Hematopoietic multipotent progenitor cell treated with erythropoietin and hydrocortisone succinate and interleukin-3 and kit ligand, for 4 days (in vitro differentiated cells): ENCODE measurements around the gene PLCXD3.
A peak's percentile ranks its signal among the peaks of the same experiment; 100 is the strongest.
"Not testable (repeated sequence)": the region's sequence is repeated elsewhere in the genome, so short reads cannot be mapped to it uniquely, and the experiment has no call there.

Source experiments
- DNase-seq: peaks from one replicate; pipeline ENCODE4 v3.0.0-alpha.2; 2015

PLCXD3 gene

DNA sequence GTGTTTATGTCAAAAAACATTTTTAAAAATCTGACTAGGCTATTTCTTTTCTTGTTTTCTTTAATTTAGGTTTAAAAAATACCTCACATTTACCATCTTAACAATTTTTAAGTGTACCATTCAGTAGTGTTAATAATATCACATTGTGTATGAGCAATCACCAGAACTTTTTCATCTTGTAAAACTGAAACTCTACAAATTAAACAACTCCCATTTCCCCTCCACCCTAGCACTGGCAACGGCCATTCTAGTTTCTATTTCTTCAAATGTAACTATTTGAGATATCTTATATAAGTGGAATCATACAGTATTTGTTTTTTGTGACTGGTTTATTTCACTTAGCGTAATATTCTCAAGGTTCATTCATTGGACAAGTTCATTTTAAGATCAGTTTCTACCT, 27.7 kb downstream of the PLCXD3 start:
- no peak for DNase-seq

DNA sequence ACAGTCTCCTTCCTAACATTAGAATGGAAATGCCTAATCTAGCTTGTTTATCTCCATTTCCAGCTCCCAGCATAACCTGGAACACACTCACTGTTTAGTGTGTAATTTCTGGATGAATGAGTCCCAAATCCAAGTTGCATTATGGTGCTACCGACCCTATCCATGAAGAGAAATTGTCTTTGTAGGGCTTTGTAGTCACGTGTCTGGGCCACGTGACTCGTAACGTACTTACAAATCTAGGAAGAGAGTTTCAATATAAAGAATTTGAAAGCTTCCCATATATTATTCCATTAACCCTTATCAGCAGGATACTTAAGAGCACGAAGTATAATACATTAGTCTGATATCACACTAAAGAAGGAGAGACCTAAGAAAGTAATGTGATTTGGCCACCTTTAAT, 28.2 kb downstream of the PLCXD3 start:
- no peak for DNase-seq

DNA sequence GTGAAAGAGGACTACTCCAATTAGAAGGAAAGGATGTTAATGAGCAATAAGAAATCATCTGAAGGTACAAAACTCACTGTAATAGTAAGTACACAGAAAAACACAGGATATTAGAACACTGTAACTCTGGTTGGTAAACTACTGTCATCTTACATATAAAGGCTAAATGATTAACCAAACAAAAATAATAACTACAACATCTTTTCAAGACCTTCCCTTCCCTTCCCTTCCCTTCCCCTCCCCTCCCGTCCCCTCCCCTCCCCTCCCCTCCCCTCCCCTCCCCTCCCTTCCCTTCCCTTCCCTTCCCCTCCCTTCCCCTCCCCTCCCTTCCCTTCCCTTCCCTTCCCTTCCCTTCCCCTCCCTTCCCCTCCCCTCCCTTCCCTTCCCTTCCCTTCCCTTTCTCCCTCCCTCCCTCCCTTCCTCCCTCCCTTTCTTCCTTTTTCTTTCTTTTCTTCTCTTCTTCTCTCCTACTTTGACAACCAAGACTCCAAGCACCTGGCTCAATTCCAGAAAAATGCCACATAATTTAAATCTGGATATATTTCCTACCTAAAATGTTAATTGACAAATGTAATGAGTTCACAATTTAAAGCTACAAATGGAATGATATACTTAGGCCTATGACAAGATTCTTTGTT, 38.7 kb downstream of the PLCXD3 start:
- DNase-seq, result not testable (repeated sequence)

DNA sequence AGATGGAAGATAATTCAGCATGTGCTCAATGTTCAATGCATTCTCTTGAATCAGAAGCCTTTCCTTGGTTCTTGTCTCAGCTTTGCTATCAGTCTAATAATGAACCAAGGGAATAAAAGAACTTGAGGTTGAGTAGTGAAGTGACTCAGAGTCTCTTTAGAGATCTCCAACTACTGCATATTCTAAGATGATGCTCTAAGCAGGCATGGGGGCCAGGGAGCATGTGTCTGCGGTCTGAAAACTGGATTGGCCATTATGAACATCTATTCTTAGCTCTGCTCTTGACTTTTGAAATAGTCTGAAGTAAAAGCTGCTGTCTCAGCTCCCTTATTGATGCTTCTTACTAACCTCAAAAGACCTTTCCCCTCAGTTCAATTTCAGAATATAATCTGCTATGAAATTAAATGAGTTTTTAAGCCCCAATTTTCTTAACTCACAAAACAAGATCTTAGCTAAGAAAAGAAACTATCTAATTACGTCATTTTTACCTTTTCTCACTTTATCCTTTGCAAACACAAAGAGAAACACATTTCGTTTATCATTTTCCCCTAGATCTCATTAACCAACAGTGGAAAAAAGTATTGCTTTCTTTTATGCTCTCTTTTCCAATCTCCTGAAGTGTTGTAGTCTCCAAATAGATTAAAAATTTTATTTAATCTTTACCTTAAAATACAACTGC, 44.8 kb downstream of the PLCXD3 start:
- no peak for DNase-seq

DNA sequence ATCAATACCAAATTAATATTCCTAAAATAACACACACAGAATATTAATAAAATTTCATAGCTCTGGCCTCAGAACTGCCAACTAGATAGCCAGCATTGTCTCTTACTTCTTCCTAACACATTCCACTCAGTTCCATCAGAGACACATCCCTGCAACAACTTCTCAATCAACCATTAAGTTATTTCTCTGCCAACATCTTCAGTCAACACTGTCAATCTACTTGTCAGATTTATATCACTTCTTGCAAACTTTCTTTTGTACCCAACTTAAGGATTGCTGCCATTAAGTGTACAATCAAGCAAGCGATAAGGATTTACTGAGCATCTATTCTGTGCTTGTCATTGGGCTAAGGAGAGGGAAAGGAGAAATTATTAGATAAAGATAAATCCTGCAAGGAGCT, 50.8 kb downstream of the PLCXD3 start:
- no peak for DNase-seq

DNA sequence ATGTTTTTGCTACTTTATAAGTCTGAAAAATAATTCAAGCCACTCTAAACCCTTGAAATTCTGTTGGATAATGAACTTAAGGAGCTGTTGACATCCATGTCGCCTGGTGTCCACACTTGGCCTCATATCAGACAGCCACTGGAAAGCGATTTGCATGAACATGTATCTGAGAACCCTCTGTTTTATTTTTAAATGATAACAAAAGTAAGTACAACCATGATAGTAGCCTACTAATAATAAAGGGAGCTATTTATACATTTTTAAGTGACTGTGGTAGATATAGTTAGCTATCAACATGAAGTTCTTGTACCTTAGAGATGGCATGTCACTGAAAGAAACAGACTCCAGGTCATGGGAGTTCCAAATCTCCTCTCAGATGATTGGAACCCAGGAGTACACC, 53.3 kb downstream of the PLCXD3 start:
- no peak for DNase-seq

DNA sequence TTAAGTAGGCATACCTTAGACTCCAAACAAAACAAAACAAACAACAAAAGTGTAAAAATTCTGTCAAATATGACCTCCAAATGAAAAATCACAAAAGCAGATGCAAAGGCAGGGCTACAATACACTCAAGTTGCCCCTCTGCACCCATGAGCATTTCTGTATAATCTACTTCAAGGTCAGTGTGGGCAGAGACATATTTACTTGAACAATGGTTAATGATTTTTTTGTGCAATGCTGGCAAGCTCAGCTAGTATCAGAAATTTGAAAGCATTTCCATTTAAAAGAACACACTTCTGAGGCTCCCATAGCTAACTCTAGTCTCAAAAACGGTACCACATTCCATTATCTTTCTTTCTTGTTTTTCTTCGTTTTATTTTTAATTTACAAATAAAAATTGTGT, 57.9 kb downstream of the PLCXD3 start:
- no peak for DNase-seq

DNA sequence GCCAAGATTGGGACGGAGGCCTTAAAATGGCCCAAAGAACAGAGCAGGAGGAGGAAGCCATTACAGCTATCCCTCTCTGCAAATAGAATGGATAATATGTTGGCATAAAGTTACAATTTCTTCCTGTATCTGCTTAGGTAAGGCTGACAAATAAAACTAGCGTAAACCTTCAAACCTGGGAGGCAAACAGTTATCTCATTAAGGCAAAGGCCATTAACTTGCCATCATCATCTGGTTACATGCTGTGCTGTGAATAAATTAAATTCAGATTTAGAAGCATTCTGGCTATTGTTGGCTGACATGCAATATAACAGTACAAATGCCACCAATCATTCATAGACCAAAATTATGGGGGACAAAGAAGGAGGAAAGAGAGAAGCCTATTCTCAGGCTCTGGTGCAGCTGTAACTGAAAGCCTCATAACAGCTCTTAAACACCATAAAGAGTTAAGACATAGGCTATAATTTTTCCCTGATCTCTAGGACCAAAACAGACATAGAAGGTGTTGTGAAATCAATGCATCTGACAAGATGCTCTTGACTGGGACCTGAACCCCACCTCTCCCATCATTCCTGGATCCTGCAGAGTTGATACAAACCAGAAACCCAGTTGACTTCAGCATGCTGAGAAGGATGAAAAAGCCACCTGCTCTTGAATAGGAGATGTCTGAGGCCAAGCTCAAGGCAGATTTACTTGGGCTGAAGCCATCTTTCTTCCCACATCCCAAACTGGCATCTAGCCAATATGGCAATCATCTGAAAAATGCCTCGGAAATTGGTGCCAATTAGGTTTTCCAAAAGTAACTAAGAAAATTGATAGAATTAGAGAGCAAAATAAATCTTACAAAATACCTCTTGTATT, 62.5 kb downstream of the PLCXD3 start:
- DNase-seq, result no peak

DNA sequence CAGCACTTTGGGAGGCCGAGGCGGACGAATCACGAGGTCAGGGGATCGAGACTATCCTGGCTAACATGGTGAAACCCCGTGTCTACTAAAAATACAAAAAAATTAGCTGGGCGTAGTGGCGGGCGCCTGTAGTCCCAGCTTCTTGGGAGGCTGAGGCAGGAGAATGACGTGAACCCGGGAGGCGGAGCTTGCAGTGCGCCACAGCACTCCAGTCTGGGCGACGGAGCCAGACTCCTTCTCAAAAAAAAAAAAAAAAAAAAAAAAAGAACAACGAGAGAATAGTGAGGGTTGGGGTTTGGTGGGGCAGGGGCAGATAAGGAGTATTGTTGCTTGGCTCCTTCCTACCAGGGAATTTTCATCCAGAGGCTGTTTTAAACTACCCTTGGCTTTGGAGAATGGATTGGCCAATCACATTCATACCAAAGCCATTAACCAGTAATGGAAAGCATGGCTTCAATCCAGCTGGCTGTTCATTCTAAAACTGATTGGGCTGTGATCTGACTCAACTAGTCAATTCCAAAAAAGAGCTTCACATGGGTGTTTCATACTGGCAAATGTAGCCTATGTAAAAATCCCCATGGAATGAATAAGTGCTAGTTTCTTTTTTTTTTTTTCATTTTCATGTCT, 64.4 kb downstream of the PLCXD3 start:
- no peak for DNase-seq

DNA sequence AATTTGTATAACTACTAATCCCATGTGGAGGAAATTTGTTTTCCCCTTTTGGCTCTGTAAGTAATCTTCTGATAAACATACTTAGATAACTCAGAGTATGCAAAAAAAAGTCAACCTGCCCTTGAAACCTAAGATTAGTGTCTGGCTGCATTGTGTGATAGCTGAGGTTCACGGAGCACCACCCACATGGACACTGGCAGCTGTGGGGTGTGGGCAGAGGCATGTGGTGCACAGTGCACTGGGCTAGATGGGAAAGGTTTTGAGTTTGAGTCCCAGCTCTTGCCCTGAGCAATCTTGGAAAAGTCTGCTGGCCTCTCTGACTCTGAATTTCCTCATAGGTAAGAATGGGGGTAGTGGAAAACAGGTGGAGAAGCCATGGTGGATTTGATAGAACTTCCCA, 75.1 kb downstream of the PLCXD3 start:
- DNase-seq, result no peak

DNA sequence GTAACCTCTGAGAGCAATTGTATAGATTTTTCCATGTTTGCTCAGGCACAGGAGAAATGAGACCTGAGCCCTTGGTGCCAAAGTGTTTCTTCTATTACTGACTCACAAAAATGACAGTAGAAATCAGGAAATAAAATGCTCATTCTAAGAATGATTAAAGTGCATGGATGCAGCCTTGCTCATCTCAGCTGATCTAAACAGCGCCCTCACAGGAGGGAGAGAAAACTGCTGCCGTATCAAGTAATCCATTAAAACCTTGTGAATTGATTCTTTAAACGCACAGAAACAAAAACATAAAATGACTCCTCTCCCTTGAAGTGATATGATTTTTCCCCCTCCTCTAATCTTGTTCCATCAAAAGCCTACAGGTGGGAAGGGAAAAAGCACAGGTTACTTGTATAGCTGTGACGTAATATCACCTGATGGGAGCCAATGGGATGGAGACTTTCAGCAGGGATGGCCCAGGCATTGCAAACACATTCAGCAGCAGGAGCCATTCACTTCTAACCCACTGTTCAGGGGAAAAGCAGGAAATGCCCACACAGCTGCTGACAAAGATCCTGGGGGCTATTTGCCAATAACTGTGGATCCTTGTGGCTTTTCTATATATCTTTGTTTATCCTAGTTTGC, 76.7 kb downstream of the PLCXD3 start:
- DNase-seq, result peak; percentile 11

DNA sequence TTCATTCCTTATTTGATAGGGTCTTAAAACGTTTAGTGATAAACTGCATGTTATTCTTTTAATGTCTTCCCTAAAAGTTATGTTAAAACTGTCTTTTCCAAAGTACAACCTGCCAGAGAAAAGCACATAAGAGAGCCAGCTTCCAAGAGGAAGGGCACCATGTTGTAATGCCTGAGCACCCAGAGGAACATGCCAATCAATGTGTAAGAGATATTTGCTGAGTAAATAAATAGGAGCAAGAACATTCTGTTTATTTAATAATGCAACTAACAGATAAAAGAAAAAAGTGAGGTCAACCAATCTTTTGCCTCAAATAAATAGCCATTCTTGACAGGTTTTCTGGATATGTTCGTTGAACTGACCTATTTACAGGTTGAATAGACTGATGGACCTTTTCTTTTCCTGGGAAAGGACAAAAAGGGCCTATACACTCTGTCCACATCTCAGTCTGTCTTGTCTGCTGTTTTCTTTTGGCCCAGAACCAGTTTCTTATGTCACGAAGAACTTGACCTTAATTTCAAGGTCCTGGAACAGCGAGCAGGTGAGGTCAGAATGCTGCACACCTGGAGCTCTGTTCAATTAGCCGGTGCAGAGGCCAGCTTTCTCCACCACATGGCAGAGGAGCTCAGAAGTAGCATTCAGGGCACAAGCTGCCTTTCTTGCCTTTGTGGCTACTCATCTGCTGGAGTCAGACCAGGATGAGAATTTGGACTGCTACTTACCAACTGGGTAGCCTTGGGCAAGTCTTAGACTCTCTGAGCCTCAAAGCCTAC, 77.7 kb downstream of the PLCXD3 start:
- no peak for DNase-seq

DNA sequence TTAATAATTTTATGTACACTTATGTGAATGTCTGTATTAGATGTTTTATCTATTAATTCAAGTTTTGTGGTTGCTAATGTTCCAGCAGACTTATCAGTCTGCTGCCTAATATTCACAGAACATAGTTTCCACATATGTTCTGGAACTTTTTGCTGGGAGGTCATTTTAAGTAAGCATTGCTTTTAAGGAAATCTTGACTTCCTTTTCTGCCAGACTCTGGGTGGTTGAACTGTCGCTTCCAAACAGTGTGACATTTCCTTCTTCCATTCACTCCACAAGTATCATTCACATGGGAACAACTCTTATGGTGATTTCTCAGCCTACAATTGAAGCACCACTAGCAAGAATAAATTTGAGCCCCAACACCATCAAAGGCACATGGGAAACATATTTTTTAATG, 82.9 kb downstream of the PLCXD3 start:
- DNase-seq, result no peak

DNA sequence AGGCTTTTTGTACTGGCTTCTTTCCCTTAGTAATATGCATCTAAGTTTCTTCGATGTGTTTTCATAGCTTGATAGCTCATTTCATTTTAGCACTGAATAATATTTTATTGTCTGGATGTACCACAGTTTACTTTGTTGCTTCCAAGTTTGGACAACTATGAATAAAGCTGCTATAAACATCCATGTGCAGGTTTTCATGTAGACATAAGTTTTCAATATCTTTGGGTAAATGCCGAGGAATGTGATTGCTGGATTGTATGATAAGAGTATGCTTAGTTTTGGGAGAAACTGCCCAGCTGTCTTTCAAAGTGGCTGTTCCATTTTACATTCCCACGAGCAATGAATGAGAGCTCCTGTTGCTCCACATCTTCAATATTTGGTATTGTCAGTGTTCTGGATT, 84.7 kb downstream of the PLCXD3 start:
- DNase-seq, result no peak

DNA sequence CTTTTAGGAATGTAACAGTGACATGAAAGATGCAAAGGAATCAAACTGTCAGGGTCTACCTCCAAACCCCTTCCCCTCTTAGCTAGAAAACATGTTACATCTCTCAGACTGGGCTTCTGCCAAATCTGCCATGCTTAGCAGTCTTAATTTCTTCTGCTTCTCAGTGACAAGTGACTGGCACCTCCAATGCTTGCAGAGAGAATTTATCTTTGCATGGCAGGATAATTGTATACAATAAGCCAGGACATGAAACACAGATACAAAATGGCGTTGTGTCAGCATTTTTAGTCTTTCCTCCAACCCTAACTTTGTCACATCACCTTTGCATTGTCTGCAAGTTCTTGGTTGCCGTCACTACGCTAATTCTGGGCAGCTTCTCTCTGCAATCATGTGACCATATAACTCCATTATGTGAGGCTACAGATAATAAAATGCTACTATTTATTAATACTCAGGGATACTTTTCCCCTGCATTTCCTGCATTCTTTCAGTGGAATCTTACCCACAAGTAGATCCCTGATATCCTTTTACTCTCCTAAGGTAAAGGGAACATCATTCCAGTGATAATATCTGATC, 89.8 kb downstream of the PLCXD3 start:
- no peak for DNase-seq

DNA sequence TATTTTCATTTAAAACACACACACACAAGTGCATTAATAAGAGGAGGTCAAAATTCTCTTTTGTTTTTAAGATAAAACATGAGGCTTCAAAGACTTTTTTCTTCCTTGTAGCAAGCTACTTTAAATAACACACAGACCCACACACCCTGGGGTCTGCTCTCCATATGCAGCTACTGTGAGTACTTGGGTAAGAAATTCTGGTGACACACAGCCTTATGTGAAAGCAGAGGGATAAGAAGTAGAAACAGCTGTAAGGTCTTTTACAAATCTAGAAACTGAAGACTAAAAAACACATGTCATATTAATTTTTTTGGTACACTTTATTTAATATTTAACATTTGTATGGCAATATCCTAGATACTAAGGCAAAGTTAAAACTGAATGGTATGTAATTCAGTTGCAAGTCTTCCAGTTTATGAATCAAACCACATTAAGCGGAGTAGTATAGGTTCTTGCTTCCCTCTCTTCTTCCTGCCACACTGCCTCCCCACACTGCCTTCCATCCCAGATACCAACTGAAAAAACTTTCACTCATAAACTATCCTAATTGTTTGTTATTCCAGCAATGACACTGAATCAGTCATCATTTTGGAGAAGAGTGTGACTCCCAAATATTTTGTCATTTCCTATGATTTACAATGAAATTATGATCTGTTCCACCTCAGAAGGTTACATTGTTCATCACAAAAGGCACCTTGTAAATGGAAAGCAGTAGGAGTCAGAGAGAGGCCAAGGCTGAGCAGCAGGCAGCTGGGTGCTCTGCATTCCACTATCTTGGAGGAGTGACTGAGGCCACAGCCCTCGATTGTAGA, 92.0 kb downstream of the PLCXD3 start:
- no peak for DNase-seq

DNA sequence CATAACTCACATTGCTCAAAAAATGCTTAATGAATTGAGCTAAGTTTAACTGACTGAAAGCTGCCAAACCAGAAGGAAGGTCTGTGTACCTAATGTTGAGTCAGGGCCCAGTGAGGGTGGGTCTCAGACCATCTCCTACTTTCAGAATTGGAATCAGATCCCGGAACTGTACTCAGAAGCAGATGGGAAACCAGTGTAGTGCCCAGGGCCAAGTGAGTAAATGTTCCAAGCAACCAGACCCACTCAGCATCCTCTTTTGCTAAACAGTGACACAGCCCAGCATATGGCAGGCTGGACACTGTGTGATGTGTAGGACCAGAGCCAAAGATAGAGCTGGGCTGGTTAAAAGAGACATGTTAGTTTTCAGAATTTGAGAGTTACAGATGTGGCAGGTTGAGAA, 94.1 kb downstream of the PLCXD3 start:
- no peak for DNase-seq

DNA sequence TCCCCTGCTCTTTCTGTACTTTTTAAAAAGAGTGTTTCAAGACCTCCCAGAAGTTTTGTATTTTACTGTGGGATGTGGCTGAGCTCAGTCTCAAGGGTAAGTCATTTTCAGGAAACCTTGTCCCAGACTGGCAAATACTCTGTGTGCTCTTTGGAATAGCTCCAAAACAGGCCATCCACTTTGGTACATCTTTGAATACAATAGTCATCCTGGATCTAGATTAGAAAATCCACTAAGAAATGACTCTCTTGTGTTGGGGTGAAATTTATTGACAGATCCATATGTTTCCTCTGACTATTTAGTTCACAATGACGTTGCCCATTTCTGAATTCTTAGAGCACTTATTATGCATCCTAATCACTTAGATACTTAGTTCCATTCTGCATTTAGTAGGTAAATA, 95.2 kb downstream of the PLCXD3 start:
- DNase-seq, result no peak

DNA sequence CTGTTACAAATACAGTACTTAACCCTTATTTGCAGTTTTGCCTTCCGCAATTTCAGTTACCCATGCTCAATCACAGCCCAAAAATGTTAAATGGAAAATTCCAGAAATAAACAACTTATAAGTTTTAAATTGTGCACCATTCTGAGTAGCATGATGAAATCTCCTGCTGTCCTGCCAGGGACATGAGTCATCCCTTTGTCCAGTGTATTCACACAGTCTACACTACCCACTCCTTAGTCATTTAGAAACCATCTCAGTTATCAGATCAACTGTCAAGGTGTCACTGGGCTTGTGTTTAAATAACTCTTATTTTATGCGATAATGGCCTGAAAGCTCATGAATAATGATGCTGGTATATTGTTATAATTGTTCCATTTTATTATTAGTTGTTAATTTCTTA, 95.8 kb downstream of the PLCXD3 start:
- DNase-seq, result no peak

DNA sequence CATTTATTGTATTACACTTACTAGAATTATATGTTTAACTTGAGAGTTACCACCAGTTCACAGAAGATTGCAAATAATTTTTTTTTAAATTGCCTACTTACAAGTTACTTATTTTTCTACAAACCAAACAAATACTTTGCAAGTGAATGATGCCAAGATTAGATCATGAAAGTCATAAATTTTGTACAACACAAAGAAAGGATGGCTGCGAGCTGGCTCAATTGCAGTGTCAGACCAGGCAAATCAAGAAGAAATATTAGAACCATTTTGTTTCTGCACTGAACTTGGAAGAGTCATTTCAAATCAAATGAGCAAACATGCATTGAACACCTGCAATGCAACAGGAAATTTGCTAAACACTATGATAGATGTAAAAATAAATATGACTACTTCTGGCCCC, 97.3 kb downstream of the PLCXD3 start:
- DNase-seq, result no peak

DNA sequence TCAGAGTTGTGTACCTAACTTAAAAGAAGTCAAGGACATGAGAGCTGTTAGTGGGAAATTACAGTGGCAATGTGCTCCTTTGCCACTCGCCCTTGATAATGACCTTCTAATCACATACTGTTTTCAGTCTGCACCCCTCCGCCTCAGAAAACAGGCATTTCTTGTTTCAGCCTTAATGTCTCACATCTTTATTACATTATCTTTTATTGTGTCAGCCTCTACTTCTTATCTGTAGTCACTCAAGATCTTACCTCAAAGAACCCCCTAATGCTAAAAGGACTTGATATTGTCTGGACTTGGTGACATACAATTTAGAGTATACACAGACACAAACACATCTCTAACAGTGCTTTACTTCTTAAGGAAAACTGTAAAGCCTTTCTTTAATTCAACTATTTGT, 97.9 kb downstream of the PLCXD3 start:
- no peak for DNase-seq
